C4-2B (cell line): ENCODE data around the gene OR10H1.
"Not testable (repeated sequence)": the region's sequence is repeated elsewhere in the genome, so short reads cannot be mapped to it uniquely, and the experiment has no call there.

Source experiments
- H3K27ac ChIP-seq: fragments of 450-650 bp; 2 replicates; pipeline ENCODE4 v1.5.1; 2017
- CTCF ChIP-seq: fragments of 450-650 bp; conservative IDR thresholded peaks from 2 replicates; pipeline ENCODE4 v1.5.1; 2017; ENCODE audit warnings: mild to moderate bottlenecking
- ZFX ChIP-seq: fragments of 450-650 bp; IDR thresholded peaks from 2 replicates; pipeline ENCODE4 v1.6.1; 2017

Gene OR10H1

GRCh38 chr19:15788594-15789270 is 26.7 kb downstream of the OR10H1 start:
- TF ChIP-seq ZFX, result no peak
- no peak for TF ChIP-seq CTCF
- no peak overlapping the region for H3K27ac ChIP-seq

GRCh38 chr19:15787611-15788155 is 27.8 kb downstream of the OR10H1 start, which contains the start of gene OR10H5:
TSS of gene OR10H5 (plus strand) at chr19:15787661. CDS start at chr19:15794049, 6,388 bp downstream.
- no peak within 1 kb of the TSS for H3K27ac ChIP-seq
- TF ChIP-seq ZFX (no peak), CTCF (no peak)

GRCh38 chr19:15782896-15783295 is 32.6 kb downstream of the OR10H1 start:
- not testable (repeated sequence) for H3K27ac ChIP-seq

GRCh38 chr19:15782211-15782610 is 33.3 kb downstream of the OR10H1 start:
- TF ChIP-seq ZFX (no peak), CTCF (no peak)
- H3K27ac ChIP-seq, result no peak overlapping the region

- no peak overlapping the region for H3K27ac ChIP-seq
- TF ChIP-seq CTCF, result no peak
- no peak for TF ChIP-seq ZFX
Observed at GRCh38 chr19:15781661-15782060, 33.8 kb downstream of the OR10H1 start.

- TF ChIP-seq CTCF (no peak), ZFX (no peak)
- H3K27ac ChIP-seq, result peak overlapping the region; percentile 19
Observed at GRCh38 chr19:15780610-15781418, 34.6 kb downstream of the OR10H1 start.

GRCh38 chr19:15779756-15780476 is 35.5 kb downstream of the OR10H1 start:
- TF ChIP-seq CTCF (no peak), ZFX (no peak)
- peak overlapping the region; percentile 19 for H3K27ac ChIP-seq
